ENCODE results near the gene VPS33A. TPM values are rescaled to one million over a fixed set of nuclear protein-coding genes. Genes with fewer than 3 reads are reported as not detected.

The VPS33A gene
- total and polyA plus RNA-seq, 2 experiments from 2014 or later: 18.6 to 37.4 TPM

- Histone ChIP-seq H3K4me3 (no peak overlapping the region), H3K27ac (no peak overlapping the region), H3K4me1 (ENCODE audit: low read depth) (no peaks in the 10 kb centered on the region), H3K27me3 (no peaks in the 10 kb centered on the region), H3K36me3 (peaks cover 16% of the 10 kb centered on the region), H3K9me3 (ENCODE audit: low read depth) (no peaks in the 10 kb centered on the region)
- TF ChIP-seq CTCF (IDR thresholded peaks at IDR 0.05; ENCODE audit: low read depth, low read length): no peak
- DNase-seq (ENCODE audit: low read depth in 1 of 2, low spot score in 1 of 2): no peak
These were observed 27.4 kb downstream of the VPS33A start for GRCh38 chr12:122238861-122239260.

- DNase-seq (ENCODE audit: low read depth in 1 of 2, low spot score in 1 of 2): no peak
- TF ChIP-seq CTCF (IDR thresholded peaks at IDR 0.05; ENCODE audit: low read depth, low read length): no peak
- H3K36me3 ChIP-seq: peaks cover 29% of the 10 kb centered on the region
- no peaks in the 10 kb centered on the region for H3K9me3 ChIP-seq (ENCODE audit: low read depth)
- no peak overlapping the region for H3K4me3 ChIP-seq
- H3K27ac ChIP-seq: no peak overlapping the region
- H3K4me1 ChIP-seq (ENCODE audit: low read depth): no peaks in the 10 kb centered on the region
- no peaks in the 10 kb centered on the region for H3K27me3 ChIP-seq
These were observed 30.6 kb downstream of the VPS33A start for GRCh38 chr12:122235741-122236140.

GRCh38 chr12:122232691-122233090 lies 33.6 kb downstream of the VPS33A start:
- Histone ChIP-seq H3K4me3 (no peak overlapping the region), H3K36me3 (peaks cover 35% of the 10 kb centered on the region), H3K27me3 (no peaks in the 10 kb centered on the region), H3K9me3 (ENCODE audit: low read depth) (no peaks in the 10 kb centered on the region), H3K4me1 (ENCODE audit: low read depth) (no peaks in the 10 kb centered on the region), H3K27ac (no peak overlapping the region)
- TF ChIP-seq CTCF (IDR thresholded peaks at IDR 0.05; ENCODE audit: low read depth, low read length): no peak
- DNase-seq (ENCODE audit: low read depth in 1 of 2, low spot score in 1 of 2): no peak

GRCh38 chr12:122230798-122231197 lies 35.5 kb downstream of the VPS33A start:
- TF ChIP-seq CTCF (IDR thresholded peaks at IDR 0.05; ENCODE audit: low read depth, low read length): no peak
- no peaks in the 10 kb centered on the region for H3K9me3 ChIP-seq (ENCODE audit: low read depth)
- H3K27me3 ChIP-seq: no peaks in the 10 kb centered on the region
- H3K27ac ChIP-seq: no peak overlapping the region
- H3K4me3 ChIP-seq: no peak overlapping the region
- H3K36me3 ChIP-seq: peaks cover 34% of the 10 kb centered on the region
- H3K4me1 ChIP-seq (ENCODE audit: low read depth): peaks cover 4% of the 10 kb centered on the region
- no peak for DNase-seq (ENCODE audit: low read depth in 1 of 2, low spot score in 1 of 2)

- H3K9me3 ChIP-seq (ENCODE audit: low read depth): no peaks in the 10 kb centered on the region
- peaks cover 14% of the 10 kb centered on the region for H3K4me1 ChIP-seq (ENCODE audit: low read depth)
- no peak for TF ChIP-seq CTCF (IDR thresholded peaks at IDR 0.05; ENCODE audit: low read depth, low read length)
- no peak overlapping the region for H3K27ac ChIP-seq
- no peaks in the 10 kb centered on the region for H3K27me3 ChIP-seq
- DNase-seq (ENCODE audit: low read depth in 1 of 2, low spot score in 1 of 2): no peak
- H3K36me3 ChIP-seq: peaks cover 26% of the 10 kb centered on the region
- no peak overlapping the region for H3K4me3 ChIP-seq
These were observed 38.2 kb downstream of the VPS33A start for GRCh38 chr12:122228092-122228491.

GRCh38 chr12:122227341-122227740 lies 39.0 kb downstream of the VPS33A start:
- no peak overlapping the region for H3K27ac ChIP-seq
- no peaks in the 10 kb centered on the region for H3K27me3 ChIP-seq
- peaks cover 14% of the 10 kb centered on the region for H3K4me1 ChIP-seq (ENCODE audit: low read depth)
- peaks cover 21% of the 10 kb centered on the region for H3K36me3 ChIP-seq
- no peak for TF ChIP-seq CTCF (IDR thresholded peaks at IDR 0.05; ENCODE audit: low read depth, low read length)
- no peak overlapping the region for H3K4me3 ChIP-seq
- no peak for DNase-seq (ENCODE audit: low read depth in 1 of 2, low spot score in 1 of 2)
- no peaks in the 10 kb centered on the region for H3K9me3 ChIP-seq (ENCODE audit: low read depth)
